Astrocyte (in vitro differentiated cells and primary cell): Measurements from ENCODE around the gene ARMH4. TPM values are rescaled to one million over a fixed set of nuclear protein-coding genes. Genes with fewer than 3 reads are reported as not detected.

Experiments
- DNase-seq: peaks from one replicate; pipeline ENCODE4 v3.0.0-alpha.2; 2010; ENCODE audit warnings: low read depth
- FAIRE-seq: peaks from 2 replicates; lab custom pipeline; 2011; peaks lifted over from hg19 to GRCh38; lab: Jason Lieb, UNC
- H2AFZ ChIP-seq: 2 replicates; pipeline ENCODE4 v1.6.0; 2012; ENCODE audit warnings: low read depth, low read length, inconsistent platforms
- H3K27ac ChIP-seq: 2 replicates; pipeline ENCODE4 v1.5.1; 2011; ENCODE audit warnings: low read depth, low read length, inconsistent platforms
- H3K27me3 ChIP-seq: 2 replicates; pipeline ENCODE4 v1.6.0; 2011; ENCODE audit warnings: low read length, inconsistent platforms; ENCODE audit not compliant: insufficient read depth
- H3K36me3 ChIP-seq: 2 replicates; pipeline ENCODE4 v1.5.1; 2011; ENCODE audit warnings: low read length, inconsistent platforms; ENCODE audit not compliant: insufficient read depth
- H3K4me1 ChIP-seq: 2 replicates; pipeline ENCODE4 v1.5.1; 2011; ENCODE audit warnings: low read length, inconsistent platforms; ENCODE audit not compliant: insufficient read depth
- H3K4me2 ChIP-seq: 2 replicates; pipeline ENCODE4 v1.6.0; 2012; ENCODE audit warnings: low read length, inconsistent platforms
- H3K4me3 ChIP-seq: 2 replicates; pipeline ENCODE4 v1.5.1; 2011; ENCODE audit warnings: low read depth, mild to moderate bottlenecking, low read length, inconsistent platforms; ENCODE audit not compliant: insufficient read depth
- H3K79me2 ChIP-seq: 2 replicates; pipeline ENCODE4 v1.6.0; 2012; ENCODE audit warnings: mild to moderate bottlenecking, low read length, inconsistent platforms; ENCODE audit not compliant: insufficient read depth
- H3K9ac ChIP-seq: 2 replicates; pipeline ENCODE4 v1.6.0; 2012; ENCODE audit warnings: mild to moderate bottlenecking, low read length, inconsistent platforms
- H3K9me3 ChIP-seq: 2 replicates; pipeline ENCODE4 v1.5.1; 2012; ENCODE audit warnings: low read depth, mild to moderate bottlenecking, low read length, inconsistent platforms; ENCODE audit not compliant: insufficient read depth
- H4K20me1 ChIP-seq: 2 replicates; pipeline ENCODE4 v1.6.0; 2012; ENCODE audit warnings: low read length, inconsistent platforms; ENCODE audit not compliant: insufficient read depth
- H3K27ac Mint-ChIP-seq: one replicate; pipeline ENCODE4 v1.8.0; 2021; ENCODE audit warnings: mild to moderate bottlenecking, mixed read lengths; ENCODE audit not compliant: unreplicated experiment
- H3K27me3 Mint-ChIP-seq: one replicate; pipeline ENCODE4 v1.8.0; 2021; ENCODE audit warnings: low read depth, mixed read lengths; ENCODE audit not compliant: unreplicated experiment
- H3K36me3 Mint-ChIP-seq: one replicate; pipeline ENCODE4 v1.8.0; 2021; ENCODE audit warnings: low read depth, mixed read lengths; ENCODE audit not compliant: unreplicated experiment
- H3K4me1 Mint-ChIP-seq: one replicate; pipeline ENCODE4 v1.8.0; 2021; ENCODE audit warnings: low read depth, mixed read lengths; ENCODE audit not compliant: unreplicated experiment
- H3K4me3 Mint-ChIP-seq: one replicate; pipeline ENCODE4 v1.8.0; 2021; ENCODE audit warnings: mild to moderate bottlenecking, moderate library complexity, mixed read lengths; ENCODE audit not compliant: unreplicated experiment
- H3K9me3 Mint-ChIP-seq: one replicate; pipeline ENCODE4 v1.8.0; 2021; ENCODE audit warnings: mild to moderate bottlenecking, mixed read lengths; ENCODE audit not compliant: unreplicated experiment
- EZH2 ChIP-seq: IDR thresholded peaks from 2 replicates; pipeline ENCODE4 v1.6.1; 2012; ENCODE audit warnings: mild to moderate bottlenecking, low read length, inconsistent platforms; ENCODE audit not compliant: insufficient read depth
- total RNA-seq: library from RNA; stranded (reverse); gene quantifications from 2 replicates; pipeline ENCODE4 v1.2.1, GENCODE V29; 2021
- TF ChIP-seq, protein P1 (sequence below): IDR thresholded peaks from 2 replicates; pipeline ENCODE4 v1.5.1; 2011; ENCODE audit warnings: low read depth, mild to moderate bottlenecking, inconsistent platforms, low read length, moderate library complexity; ENCODE audit not compliant: insufficient read depth

Gene ARMH4
- total RNA-seq, 1 donor from 2014 or later = 19.3 TPM

DNA sequence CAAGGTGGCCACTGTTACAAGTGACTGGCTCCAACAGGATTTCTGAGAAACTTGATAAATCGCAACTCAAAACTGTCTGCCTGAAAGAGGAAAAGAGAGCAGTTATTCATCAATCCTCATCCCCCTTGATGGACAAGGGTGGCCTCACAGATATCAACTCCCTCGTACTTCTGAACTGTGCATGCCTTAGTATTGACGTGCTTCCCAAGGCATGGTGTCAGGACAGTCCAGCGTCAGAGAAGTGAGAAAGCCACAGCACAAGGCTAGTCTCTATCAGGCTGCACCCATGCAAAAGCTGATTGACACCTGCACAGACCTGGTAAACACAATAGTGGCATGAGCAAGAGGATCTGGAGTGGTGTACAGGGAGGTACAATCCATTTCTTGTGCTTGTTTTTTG, 160.7 kb downstream of the ARMH4 start:
- no peaks in the 10 kb centered on the region for H3K4me1 ChIP-seq
- H3K27ac Mint-ChIP-seq = no peak overlapping the region

DNA sequence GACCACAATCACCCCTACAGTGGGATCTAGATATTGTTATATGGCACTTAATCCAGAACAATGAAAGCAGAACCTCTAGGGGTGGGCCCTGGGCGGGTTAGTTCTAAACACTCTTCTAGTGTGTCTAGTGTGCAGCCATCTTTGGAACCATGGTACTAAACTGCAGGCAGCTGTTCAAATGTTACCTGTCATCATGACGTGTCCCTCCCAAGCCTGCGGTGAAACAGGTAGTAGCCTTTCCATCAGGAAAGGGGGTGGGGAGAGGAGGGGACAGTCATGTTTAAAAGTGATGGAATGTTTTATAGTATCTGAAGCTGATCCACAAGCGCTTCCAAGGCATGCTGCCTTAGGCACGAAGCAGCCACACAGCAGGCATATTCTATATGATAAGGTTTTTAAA, 163.6 kb downstream of the ARMH4 start:
- Mint-ChIP-seq H3K36me3 (no peaks in the 10 kb centered on the region), H3K4me3 (no peak overlapping the region), H3K9me3 (peaks cover 2% of the 10 kb centered on the region), H3K27ac (no peak overlapping the region), H3K4me1 (no peaks in the 10 kb centered on the region), H3K27me3 (peaks cover 5% of the 10 kb centered on the region)
- H3K9ac ChIP-seq = no peak overlapping the region
- H2AFZ ChIP-seq = no peak overlapping the region
- no peak for TF ChIP-seq EZH2
- TF ChIP-seq, protein P1, sequence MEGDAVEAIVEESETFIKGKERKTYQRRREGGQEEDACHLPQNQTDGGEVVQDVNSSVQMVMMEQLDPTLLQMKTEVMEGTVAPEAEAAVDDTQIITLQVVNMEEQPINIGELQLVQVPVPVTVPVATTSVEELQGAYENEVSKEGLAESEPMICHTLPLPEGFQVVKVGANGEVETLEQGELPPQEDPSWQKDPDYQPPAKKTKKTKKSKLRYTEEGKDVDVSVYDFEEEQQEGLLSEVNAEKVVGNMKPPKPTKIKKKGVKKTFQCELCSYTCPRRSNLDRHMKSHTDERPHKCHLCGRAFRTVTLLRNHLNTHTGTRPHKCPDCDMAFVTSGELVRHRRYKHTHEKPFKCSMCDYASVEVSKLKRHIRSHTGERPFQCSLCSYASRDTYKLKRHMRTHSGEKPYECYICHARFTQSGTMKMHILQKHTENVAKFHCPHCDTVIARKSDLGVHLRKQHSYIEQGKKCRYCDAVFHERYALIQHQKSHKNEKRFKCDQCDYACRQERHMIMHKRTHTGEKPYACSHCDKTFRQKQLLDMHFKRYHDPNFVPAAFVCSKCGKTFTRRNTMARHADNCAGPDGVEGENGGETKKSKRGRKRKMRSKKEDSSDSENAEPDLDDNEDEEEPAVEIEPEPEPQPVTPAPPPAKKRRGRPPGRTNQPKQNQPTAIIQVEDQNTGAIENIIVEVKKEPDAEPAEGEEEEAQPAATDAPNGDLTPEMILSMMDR = no peak
- no peak overlapping the region for H3K4me2 ChIP-seq
- H4K20me1 ChIP-seq = no peaks in the 10 kb centered on the region
- no peaks in the 10 kb centered on the region for H3K36me3 ChIP-seq
- FAIRE-seq (no peak), DNase-seq (no peak)
- no peak overlapping the region for H3K27ac ChIP-seq
- no peaks in the 10 kb centered on the region for H3K4me1 ChIP-seq
- H3K27me3 ChIP-seq = no peaks in the 10 kb centered on the region
- no peaks in the 10 kb centered on the region for H3K9me3 ChIP-seq
- no peak overlapping the region for H3K4me3 ChIP-seq
- no peaks in the 10 kb centered on the region for H3K79me2 ChIP-seq

More for the DNA sequence above, 160.7 kb downstream of the ARMH4 start:
- FAIRE-seq (no peak), DNase-seq (no peak)
- H3K4me3 Mint-ChIP-seq = no peak overlapping the region
- no peaks in the 10 kb centered on the region for H4K20me1 ChIP-seq
- H3K27me3 Mint-ChIP-seq = peaks cover 3% of the 10 kb centered on the region
- TF ChIP-seq EZH2 = no peak
- TF ChIP-seq, protein P1 = no peak
- H3K9ac ChIP-seq = no peak overlapping the region
- H3K36me3 ChIP-seq = no peaks in the 10 kb centered on the region
- H3K36me3 Mint-ChIP-seq = no peaks in the 10 kb centered on the region
- no peak overlapping the region for H3K4me3 ChIP-seq
- no peaks in the 10 kb centered on the region for H3K27me3 ChIP-seq
- no peak overlapping the region for H3K27ac ChIP-seq
- H3K9me3 ChIP-seq = no peaks in the 10 kb centered on the region
- H3K9me3 Mint-ChIP-seq = no peaks in the 10 kb centered on the region
- no peak overlapping the region for H3K4me2 ChIP-seq
- H3K79me2 ChIP-seq = no peaks in the 10 kb centered on the region
- H2AFZ ChIP-seq = no peak overlapping the region
- H3K4me1 Mint-ChIP-seq = no peaks in the 10 kb centered on the region

DNA sequence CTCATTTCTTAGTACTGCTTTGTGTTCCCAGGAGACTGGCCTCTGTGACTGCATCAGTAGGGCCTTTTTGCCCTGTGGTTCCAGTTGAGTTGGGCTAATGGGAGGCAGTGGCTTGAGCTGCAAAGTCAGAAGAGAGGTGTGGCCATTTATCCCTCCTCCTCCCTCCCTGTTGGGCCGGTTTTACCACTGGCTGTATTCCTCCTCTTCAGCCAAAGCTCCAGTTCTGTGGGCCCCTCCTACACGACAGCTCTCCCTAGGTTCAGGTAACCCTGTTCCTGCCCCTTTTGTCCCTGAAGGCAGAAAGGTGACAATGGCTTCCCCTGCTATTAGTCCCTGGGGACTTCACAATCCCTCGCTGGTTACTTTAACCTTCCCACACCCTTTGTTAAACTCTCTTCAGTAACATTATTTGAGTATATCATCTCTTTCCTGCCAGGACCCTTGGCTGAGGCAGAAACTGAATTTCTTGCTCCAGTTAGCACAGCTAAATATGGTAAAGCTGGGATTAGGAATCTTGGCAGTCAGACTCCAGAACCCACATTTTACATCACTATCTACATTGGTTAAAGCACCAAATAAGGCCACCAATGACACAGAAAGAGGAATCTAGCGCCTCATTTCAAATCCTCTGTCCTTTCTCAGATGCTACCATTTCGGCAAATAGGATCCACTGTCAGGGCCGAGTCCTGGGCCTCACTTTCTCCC, 164.3 kb downstream of the ARMH4 start:
- TF ChIP-seq, protein P1 = no peak
- no peak for TF ChIP-seq EZH2
- Histone ChIP-seq H4K20me1 (no peaks in the 10 kb centered on the region), H3K9me3 (no peaks in the 10 kb centered on the region), H3K9ac (no peak overlapping the region), H3K4me1 (no peaks in the 10 kb centered on the region), H3K27ac (no peak overlapping the region), H3K4me2 (no peak overlapping the region), H3K4me3 (no peak overlapping the region), H2AFZ (no peak overlapping the region), H3K79me2 (no peaks in the 10 kb centered on the region), H3K27me3 (no peaks in the 10 kb centered on the region), H3K36me3 (no peaks in the 10 kb centered on the region)
- FAIRE-seq (no peak), DNase-seq (no peak)
- peaks cover 6% of the 10 kb centered on the region for H3K27me3 Mint-ChIP-seq
- H3K27ac Mint-ChIP-seq = no peak overlapping the region
- no peaks in the 10 kb centered on the region for H3K36me3 Mint-ChIP-seq
- no peak overlapping the region for H3K4me3 Mint-ChIP-seq
- H3K9me3 Mint-ChIP-seq = peaks cover 2% of the 10 kb centered on the region
- H3K4me1 Mint-ChIP-seq = no peaks in the 10 kb centered on the region
